HG02885 (cell line): Measurements from ENCODE around the gene HGS.
"Not testable (repeated sequence)": the region's sequence is repeated elsewhere in the genome, so short reads cannot be mapped to it uniquely, and the experiment has no call there.

Experiments used
- ATAC-seq: cut with Tn5 transposase; IDR thresholded peaks from one replicate; pipeline ENCODE4 v1.9.1; 2021; ENCODE audit warnings: mild to moderate bottlenecking; ENCODE audit not compliant: unreplicated experiment, poor library complexity

HGS gene

GRCh38 chr17:81737947-81738800 is 54.4 kb downstream of the HGS start:
- ATAC-seq: no peak

- no peak for ATAC-seq
Measured at GRCh38 chr17:81738801-81739393, 55.1 kb downstream of the HGS start.

GRCh38 chr17:81739593-81739992 is 55.8 kb downstream of the HGS start:
- ATAC-seq: not testable (repeated sequence)

- no peak for ATAC-seq
Measured at GRCh38 chr17:81740395-81740961, 56.7 kb downstream of the HGS start.

GRCh38 chr17:81741049-81741593 is 57.3 kb downstream of the HGS start:
- ATAC-seq: no peak

GRCh38 chr17:81741594-81742452 is 58.0 kb downstream of the HGS start:
- ATAC-seq: no peak
